ENCODE results near the gene CAMLG.
"Not testable (repeated sequence)": the region's sequence is repeated elsewhere in the genome, so short reads cannot be mapped to it uniquely, and the experiment has no call there.

Gene CAMLG

GRCh38 chr5:134738133-134738962 is at the start of gene CAMLG:
TSS of gene CAMLG (plus strand) at chr5:134738548. CDS start at chr5:134738621, 73 bp downstream.
- DNase-seq (ENCODE audit: low read depth in 2 of 2, low spot score in 1 of 2), result peak; percentile 93 to 95

- not testable (repeated sequence) for DNase-seq (ENCODE audit: low read depth in 2 of 2, low spot score in 1 of 2)
These were observed 48.2 kb upstream of the CAMLG start for GRCh38 chr5:134690144-134690543.

GRCh38 chr5:134692722-134693121 is 45.6 kb upstream of the CAMLG start:
- no peak for DNase-seq (ENCODE audit: low read depth in 2 of 2, low spot score in 1 of 2)

- no peak for DNase-seq (ENCODE audit: low read depth in 2 of 2, low spot score in 1 of 2)
These were observed 30.0 kb upstream of the CAMLG start for GRCh38 chr5:134708301-134708700.

GRCh38 chr5:134714120-134714519 is 24.2 kb upstream of the CAMLG start:
- no peak for DNase-seq (ENCODE audit: low read depth in 2 of 2, low spot score in 1 of 2)

GRCh38 chr5:134714541-134714940 is 23.8 kb upstream of the CAMLG start:
- no peak for DNase-seq (ENCODE audit: low read depth in 2 of 2, low spot score in 1 of 2)

- DNase-seq (ENCODE audit: low read depth in 2 of 2, low spot score in 1 of 2), result not testable (repeated sequence)
These were observed 22.9 kb upstream of the CAMLG start for GRCh38 chr5:134715466-134715865.

GRCh38 chr5:134724872-134725271 is 13.5 kb upstream of the CAMLG start:
- no peak for DNase-seq (ENCODE audit: low read depth in 2 of 2, low spot score in 1 of 2)

- no peak for DNase-seq (ENCODE audit: low read depth in 2 of 2, low spot score in 1 of 2)
These were observed 5.5 kb upstream of the CAMLG start for GRCh38 chr5:134732819-134733218.

- no peak for DNase-seq (ENCODE audit: low read depth in 2 of 2, low spot score in 1 of 2)
These were observed 3.1 kb upstream of the CAMLG start for GRCh38 chr5:134735243-134735642.

GRCh38 chr5:134736173-134736812 is 2.1 kb upstream of the CAMLG start:
- no peak for DNase-seq (ENCODE audit: low read depth in 2 of 2, low spot score in 1 of 2)

- no peak for DNase-seq (ENCODE audit: low read depth in 2 of 2, low spot score in 1 of 2)
These were observed 764 bp downstream of the CAMLG start for GRCh38 chr5:134738963-134739661.

GRCh38 chr5:134741052-134741451 is 2.7 kb downstream of the CAMLG start:
- no peak for DNase-seq (ENCODE audit: low read depth in 2 of 2, low spot score in 1 of 2)

- no peak for DNase-seq (ENCODE audit: low read depth in 2 of 2, low spot score in 1 of 2)
These were observed 3.8 kb downstream of the CAMLG start for GRCh38 chr5:134742134-134742533.

- no peak for DNase-seq (ENCODE audit: low read depth in 2 of 2, low spot score in 1 of 2)
These were observed 11.1 kb downstream of the CAMLG start for GRCh38 chr5:134749415-134749814.

GRCh38 chr5:134758176-134758503 is 19.8 kb downstream of the CAMLG start:
- DNase-seq (ENCODE audit: low read depth in 2 of 2, low spot score in 1 of 2), result no peak

GRCh38 chr5:134758504-134759341 is 20.4 kb downstream of the CAMLG start, which contains the start of gene DDX46:
TSS of gene DDX46 (plus strand) at chr5:134758779. CDS start at chr5:134758939, 160 bp downstream.
- DNase-seq (ENCODE audit: low read depth in 2 of 2, low spot score in 1 of 2), result peak; percentile 82 to 84

GRCh38 chr5:134767528-134768291 is 29.4 kb downstream of the CAMLG start:
- DNase-seq (ENCODE audit: low read depth in 2 of 2, low spot score in 1 of 2), result not testable (repeated sequence)

GRCh38 chr5:134769206-134769605 is 30.9 kb downstream of the CAMLG start:
- no peak for DNase-seq (ENCODE audit: low read depth in 2 of 2, low spot score in 1 of 2)

- DNase-seq (ENCODE audit: low read depth in 2 of 2, low spot score in 1 of 2), result no peak
These were observed 34.2 kb downstream of the CAMLG start for GRCh38 chr5:134772461-134773125.
